K562 (cell line): Measurements from ENCODE around the gene SEC24A. TPM values are rescaled to one million over a fixed set of nuclear protein-coding genes. Genes with fewer than 3 reads are reported as not detected.

Source experiments
- BRCA1 ChIP-seq, 2 experiments: fragments of 450-650 bp in 1 of 2; sonication (generic) in 1 of 2; formaldehyde crosslinking in 1 of 2; IDR thresholded peaks; 2 replicates each; pipeline versions ENCODE4 v1.5.0 to v1.6.1; 2017 to 2020; ENCODE audit warnings: mild to moderate bottlenecking in 1 of 2, missing genetic modification reagents in 1 of 2
- CTCF ChIP-seq, 3 experiments: IDR thresholded peaks in 2 of 3; conservative IDR thresholded peaks in 1 of 3; 2 replicates each; pipeline ENCODE4 v1.5.1; 2011 to 2012; ENCODE audit warnings: low read length in 3 of 3, mild to moderate bottlenecking in 3 of 3, control low read depth in 2 of 3, improper control_type of control experiment in 1 of 3, inconsistent platforms in 1 of 3, low read depth in 1 of 3, mixed read lengths in 1 of 3, moderate library complexity in 1 of 3; ENCODE audit not compliant: insufficient read depth in 2 of 3
- CXXC5 ChIP-seq: fragments of 250-450 bp; sonication (Bioruptor Pico); IDR thresholded peaks from 2 replicates; pipeline ENCODE4 v1.8.0; 2022; ENCODE audit warnings: inconsistent platforms, mild to moderate bottlenecking, moderate library complexity
- EP300 ChIP-seq: IDR thresholded peaks from 2 replicates; pipeline ENCODE4 v1.6.1; 2012; ENCODE audit warnings: low read length, improper control_type of control experiment
- GATAD2A ChIP-seq: fragments of 450-650 bp; IDR thresholded peaks from 2 replicates; pipeline ENCODE4 v1.6.1; 2017
- HMGN3 ChIP-seq: IDR thresholded peaks from 2 replicates; pipeline ENCODE4 v1.6.1; 2011; ENCODE audit warnings: borderline replicate concordance, low read depth, mild to moderate bottlenecking, mixed read lengths, low read length; ENCODE audit not compliant: insufficient read length; ENCODE audit errors: extremely low read depth
- HNRNPL ChIP-seq: fragments of 200-400 bp; formaldehyde crosslinking; IDR thresholded peaks from 2 replicates; pipeline ENCODE4 v1.6.1; 2017; ENCODE audit warnings: low read depth, mild to moderate bottlenecking, low read length
- MAZ ChIP-seq, 2 experiments: fragments of 450-650 bp in 1 of 2; sonication (generic) in 1 of 2; formaldehyde crosslinking; IDR thresholded peaks in 1 of 2; conservative IDR thresholded peaks in 1 of 2; 2 replicates each; pipeline versions ENCODE4 v1.4.0 to v1.5.0; 2020; ENCODE audit warnings: mild to moderate bottlenecking in 1 of 2, missing genetic modification reagents in 1 of 2
- NFIC ChIP-seq: fragments of 450-650 bp; IDR thresholded peaks from 2 replicates; pipeline ENCODE4 v1.6.1; 2017; ENCODE audit warnings: mild to moderate bottlenecking, inconsistent platforms
- NKRF ChIP-seq: fragments of 450-650 bp; IDR thresholded peaks from 2 replicates; pipeline ENCODE4 v1.6.1; 2016; ENCODE audit warnings: borderline replicate concordance
- NR4A1 ChIP-seq, 2 experiments: fragments of 250-450 bp in 1 of 2; fragments of 450-650 bp in 1 of 2; sonication (Bioruptor Pico) in 1 of 2; IDR thresholded peaks; 2 replicates each; pipeline versions ENCODE4 v1.4.0 to v1.6.1; 2016 to 2020; ENCODE audit warnings: mild to moderate bottlenecking in 2 of 2, missing compliant biosample characterization in 1 of 2, missing genetic modification characterization in 1 of 2, moderate library complexity in 1 of 2
- POLR2A ChIP-seq: fragments of 450-650 bp; conservative IDR thresholded peaks from 2 replicates; pipeline ENCODE4 v1.6.1; 2016
- POLR2G ChIP-seq: fragments of 200-400 bp; formaldehyde crosslinking; IDR thresholded peaks from 2 replicates; pipeline ENCODE4 v1.6.1; 2017; ENCODE audit warnings: low read depth, mild to moderate bottlenecking, antibody characterized with exemption, low read length, moderate library complexity
- PRDM10 ChIP-seq: fragments of 450-650 bp; IDR thresholded peaks from 2 replicates; pipeline ENCODE4 v1.6.1; 2018; ENCODE audit not compliant: partially characterized antibody
- PRMT5 ChIP-seq: sonication (generic); formaldehyde crosslinking; IDR thresholded peaks from 2 replicates; pipeline ENCODE4 v1.5.0; 2020; ENCODE audit warnings: missing genetic modification reagents
- SOX6 ChIP-seq: fragments of 450-650 bp; IDR thresholded peaks from 2 replicates; pipeline ENCODE4 v1.6.1; 2014; ENCODE audit warnings: mild to moderate bottlenecking
- STAG1 ChIP-seq: sonication (generic); formaldehyde crosslinking; IDR thresholded peaks from 2 replicates; pipeline ENCODE4 v1.5.0; 2020; ENCODE audit warnings: missing genetic modification reagents, borderline replicate concordance
- polyA plus RNA-seq, 8 experiments: library from polyadenylated mRNA; depleted of rRNA in 4 of 8; stranded (reverse) in 5 of 8; unstranded in 3 of 8; fragments of >200 nt; fragmentation: Nextera tagmentation in 2 of 8; fragmentation: Illumina TruSeq in 1 of 8; extraction: Ambion mirVana in 2 of 8; extraction: Trizol in 1 of 8; gene quantifications; 2 replicates each; pipeline versions ENCODE4 v1.2.1 to v1.2.3, GENCODE V29; 2011 to 2014; ENCODE audit warnings: inconsistent platforms in 1 of 8, missing spikeins in 1 of 8
- total RNA-seq, 7 experiments: library from RNA; depleted of rRNA in 6 of 7; stranded (reverse); fragments of >200 nt in 6 of 7; fragmentation: Illumina TruSeq in 2 of 7; extraction: Trizol in 2 of 7; gene quantifications; 2 replicates each; pipeline versions ENCODE4 v1.2.1 to v1.2.3, GENCODE V29; 2011 to 2021; ENCODE audit warnings: low replicate concordance in 1 of 7

SEC24A gene
- total and polyA plus RNA-seq, 9 of the 15 experiments (the other 6 are each of a cell fraction or from before 2014, with no cell fraction given): 7.9 to 36.5 (median 17.5) TPM

- TF ChIP-seq PRDM10 (peak; percentile 57), MAZ (CRISPR knock-in tag; conservative IDR thresholded peaks at IDR 0.05 in 1 of 2, IDR thresholded peaks at IDR 0.05 in 1 of 2) (peak; percentile 69 to 79; a peak in 3 of 4 replicates), NR4A1 (CRISPR knock-in tag; IDR thresholded peaks at IDR 0.05) (no peak), NR4A1 (tag; IDR thresholded peaks at IDR 0.05) (peak; percentile 33; the same call in 1 of the 2 replicates), POLR2G (peak; percentile 99), GATAD2A (peak; percentile 78; the same call in 1 of the 2 replicates), POLR2A (peak; percentile 96), BRCA1 (IDR thresholded peaks at IDR 0.05) (no peak), BRCA1 (CRISPR knock-in tag; IDR thresholded peaks at IDR 0.05) (0 out of 2 replicates have a peak, but pooled peaks have one; percentile 64), HMGN3 (peak; percentile 89), CXXC5 (CRISPR knock-in tag) (peak; percentile 96), PRMT5 (no peak), SOX6 (peak; percentile 71), HNRNPL (peak; percentile 68; the same call in 1 of the 2 replicates), STAG1 (peak; percentile 29; the same call in 1 of the 2 replicates), CTCF (IDR thresholded peaks at IDR 0.05 in 2 of 3, conservative IDR thresholded peaks at IDR 0.05 in 1 of 3; ENCODE audit: insufficient read depth in 2 of 3, low read depth in 1 of 3, low read length in 3 of 3) (peak; percentile 92 to 93 (median 92)), NKRF (peak; percentile 97), EP300 (0 out of 2 replicates have a peak, but pooled peaks have one; percentile 26), NFIC (peak; percentile 18; the same call in 1 of the 2 replicates)
Observed at GRCh38 chr5:134758504-134759341, 110.1 kb downstream of the SEC24A start, which contains the start of gene DDX46 (continued).
